Testis (tissue), 3 donors: ENCODE results near the gene TGFBR3. TPM values are rescaled to one million over a fixed set of nuclear protein-coding genes. Genes with fewer than 3 reads are reported as not detected.

Experiments used
- DNase-seq: peaks from one replicate; pipeline ENCODE4 v3.0.0-alpha.2; 2019
- H3K27ac ChIP-seq, 2 donors: fragments of 200-600 bp; sonication (generic); one replicate each; pipeline ENCODE4 v1.5.1; 2019
- H3K27me3 ChIP-seq: fragments of 200-600 bp; sonication (generic); one replicate; pipeline ENCODE4 v1.5.1; 2019
- H3K36me3 ChIP-seq: fragments of 200-600 bp; sonication (generic); one replicate; pipeline ENCODE4 v1.5.1; 2017; ENCODE audit warnings: low read depth; ENCODE audit errors: missing control alignments
- H3K4me1 ChIP-seq: fragments of 200-600 bp; sonication (generic); one replicate; pipeline ENCODE4 v1.5.1; 2019
- H3K4me3 ChIP-seq, 2 donors: fragments of 200-600 bp; sonication (generic); one replicate each; pipeline ENCODE4 v1.5.1; 2017 to 2019
- H3K9me3 ChIP-seq: fragments of 200-600 bp; sonication (generic); one replicate; pipeline ENCODE4 v1.5.1; 2017
- CTCF ChIP-seq, 3 experiments: fragments of 450-650 bp in 2 of 3; fragments of 200-600 bp in 1 of 3; sonication (generic) in 1 of 3; IDR thresholded peaks; one replicate each; pipeline ENCODE4 v1.5.1; 2016 to 2019; ENCODE audit warnings: antibody characterized with exemption in 3 of 3, mild to moderate bottlenecking in 2 of 3, moderate library complexity in 1 of 3
- POLR2A ChIP-seq: fragments of 450-650 bp; IDR thresholded peaks from one replicate; pipeline ENCODE4 v1.6.1; 2017; ENCODE audit warnings: antibody characterized with exemption, mild to moderate bottlenecking, moderate library complexity
- WGBS, 2 donors: methylation state at CpG; one replicate each; pipeline ENCODE4 v1.1.5; 2018; 5-methylcytosine and 5-hydroxymethylcytosine counted together
- intact Hi-C: fragments of 100-400 bp; cut with DNase I; formaldehyde crosslinking; loops from one replicate; pipeline ENCODE4 v1.15.1; 2023; ENCODE audit warnings: low total_unique reads
- polyA plus RNA-seq: library from polyadenylated mRNA; stranded (reverse); fragments of 350-450 nt; fragmentation: Illumina TruSeq; extraction: RNeasy Lipid Tissue Mini Kit (QIAGEN cat#74804); gene quantifications from one replicate; pipeline ENCODE4 v1.2.3, GENCODE V29; 2014; ENCODE audit warnings: low read depth, low replicate concordance; ENCODE audit not compliant: insufficient read depth
- total RNA-seq, 2 donors: library from RNA; depleted of rRNA; stranded (reverse); fragments of >200 nt; gene quantifications; one replicate each; pipeline ENCODE4 v1.2.3, GENCODE V29; 2016

Gene TGFBR3
- total and polyA plus RNA-seq, 3 donors from 2014 or later = 24.0 to 37.2 (median 34.7) TPM

GRCh38 chr1:91790392-91790791 lies 95.6 kb downstream of the TGFBR3 start:
- no peak for TF ChIP-seq CTCF (IDR thresholded peaks at IDR 0.05)
- TF ChIP-seq POLR2A = no peak
- no peak overlapping the region for H3K27ac ChIP-seq
- H3K4me3 ChIP-seq = no peak overlapping the region
- H3K27me3 ChIP-seq = no peaks in the 10 kb centered on the region
- H3K36me3 ChIP-seq = no peaks in the 10 kb centered on the region
- no peaks in the 10 kb centered on the region for H3K9me3 ChIP-seq
- DNase-seq = no peak
- intact Hi-C loops = no loop called here
- 88 to 94% methylated on average over 1 of the region's 1 CpG for WGBS, 2 donors
- H3K4me1 ChIP-seq = peaks cover 13% of the 10 kb centered on the region

DNA sequence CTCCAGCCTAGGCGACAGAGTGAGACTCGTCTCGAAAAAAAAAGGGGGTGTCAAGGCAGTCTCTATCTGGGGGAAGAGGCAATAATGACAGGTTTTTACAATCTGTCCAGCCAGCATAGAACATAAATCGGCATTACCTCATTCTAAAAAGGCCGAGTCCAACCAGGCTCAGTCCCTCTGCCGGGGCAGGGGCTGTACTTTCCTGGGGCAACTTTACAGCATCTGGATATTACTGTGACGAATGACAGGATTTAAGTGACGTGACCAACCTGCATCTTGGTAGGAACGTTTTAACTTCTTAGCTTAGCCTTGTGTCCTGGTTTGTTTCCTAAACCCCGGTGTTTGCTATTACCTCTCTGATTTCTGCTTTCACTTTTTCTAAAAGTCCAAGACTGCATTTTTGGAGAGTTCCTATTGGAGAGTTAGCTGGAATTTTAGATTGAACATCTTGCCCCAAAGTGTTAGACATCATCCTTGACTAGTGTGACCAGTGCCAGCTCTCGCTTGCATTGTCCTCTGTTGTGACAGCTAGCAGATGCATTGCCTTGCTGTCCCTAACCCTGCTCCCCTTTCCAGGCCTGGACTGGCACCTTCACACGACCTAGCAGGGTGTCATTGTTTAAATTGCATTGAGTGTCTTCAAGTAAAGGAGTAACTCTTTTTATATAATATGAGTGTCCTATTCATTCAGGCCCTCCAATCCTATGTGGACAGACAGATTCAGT lies 96.5 kb downstream of the TGFBR3 start:
- H3K27ac ChIP-seq = peak overlapping the region in 1 of 2 donors; percentile 1
- H3K27me3 ChIP-seq = no peaks in the 10 kb centered on the region
- peaks cover 20% of the 10 kb centered on the region for H3K4me1 ChIP-seq
- H3K36me3 ChIP-seq = no peaks in the 10 kb centered on the region
- no peaks in the 10 kb centered on the region for H3K9me3 ChIP-seq
- intact Hi-C loops = no loop called here
- H3K4me3 ChIP-seq = no peak overlapping the region
- 76 to 77% methylated on average over 12 of the region's 12 CpGs for WGBS, 2 donors
- no peak for TF ChIP-seq POLR2A
- no peak for TF ChIP-seq CTCF (IDR thresholded peaks at IDR 0.05)
- no peak for DNase-seq

DNA sequence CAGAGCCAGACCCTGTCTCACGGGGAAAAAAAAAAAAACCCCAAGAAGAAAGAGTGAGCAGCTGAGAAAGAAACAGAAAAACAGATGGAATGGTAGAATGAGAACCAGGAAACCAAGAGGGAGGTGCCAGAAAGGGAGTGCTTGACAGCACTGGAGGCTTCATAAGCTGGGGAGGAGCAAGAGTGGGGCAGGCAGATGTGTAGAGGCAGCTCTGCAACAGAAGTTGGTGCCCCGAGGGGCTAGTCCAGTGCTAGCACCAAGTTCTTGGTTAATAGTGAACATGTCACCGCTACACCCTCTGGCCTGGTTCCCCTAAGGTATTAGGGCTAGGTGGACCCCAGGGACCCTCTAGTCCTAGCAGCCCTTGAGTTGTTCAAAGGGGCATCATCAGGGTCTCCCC lies 98.0 kb downstream of the TGFBR3 start:
- DNase-seq = no peak
- Histone ChIP-seq H3K27me3 (no peaks in the 10 kb centered on the region), H3K36me3 (no peaks in the 10 kb centered on the region), H3K4me1 (peaks cover 35% of the 10 kb centered on the region), H3K4me3 (no peak overlapping the region), H3K9me3 (no peaks in the 10 kb centered on the region), H3K27ac (peak overlapping the region in 1 of 2 donors; percentile 65)
- no peak for TF ChIP-seq CTCF (IDR thresholded peaks at IDR 0.05)
- TF ChIP-seq POLR2A = no peak
- 76 to 88% methylated on average over 3 of the region's 3 CpGs for WGBS, 2 donors
- intact Hi-C loops = no loop called here

- intact Hi-C loops = no loop called here
- H3K27ac ChIP-seq = peak overlapping the region in 1 of 2 donors; percentile 85
- H3K4me1 ChIP-seq = peaks cover 37% of the 10 kb centered on the region
- no peaks in the 10 kb centered on the region for H3K27me3 ChIP-seq
- WGBS, 2 donors = 89 to 94% methylated on average over 4 of the region's 4 CpGs
- DNase-seq = no peak
- TF ChIP-seq CTCF (IDR thresholded peaks at IDR 0.05) (no peak), POLR2A (no peak)
- H3K4me3 ChIP-seq = no peak overlapping the region
- H3K9me3 ChIP-seq = no peaks in the 10 kb centered on the region
- H3K36me3 ChIP-seq = no peaks in the 10 kb centered on the region
These were observed 101.3 kb downstream of the TGFBR3 start for GRCh38 chr1:91784616-91785015.

GRCh38 chr1:91784191-91784590 lies 101.8 kb downstream of the TGFBR3 start:
- no peak for TF ChIP-seq CTCF (IDR thresholded peaks at IDR 0.05)
- no peak for TF ChIP-seq POLR2A
- intact Hi-C loops = no loop called here
- no peak for DNase-seq

More at GRCh38 chr1:91784191-91784590, 101.8 kb downstream of the TGFBR3 start:
- H3K4me3 ChIP-seq = no peak overlapping the region
- peak overlapping the region; percentile 66 to 85 for H3K27ac ChIP-seq
- no peaks in the 10 kb centered on the region for H3K27me3 ChIP-seq
- no peaks in the 10 kb centered on the region for H3K36me3 ChIP-seq
- H3K4me1 ChIP-seq = peaks cover 37% of the 10 kb centered on the region
- H3K9me3 ChIP-seq = no peaks in the 10 kb centered on the region
- WGBS, 2 donors = 96 to 100% methylated on average over 3 of the region's 3 CpGs
